ENCODE measurements around the gene NAGLU.
A peak's percentile ranks its signal among the peaks of the same experiment; 100 is the strongest.

Gene NAGLU

DNA sequence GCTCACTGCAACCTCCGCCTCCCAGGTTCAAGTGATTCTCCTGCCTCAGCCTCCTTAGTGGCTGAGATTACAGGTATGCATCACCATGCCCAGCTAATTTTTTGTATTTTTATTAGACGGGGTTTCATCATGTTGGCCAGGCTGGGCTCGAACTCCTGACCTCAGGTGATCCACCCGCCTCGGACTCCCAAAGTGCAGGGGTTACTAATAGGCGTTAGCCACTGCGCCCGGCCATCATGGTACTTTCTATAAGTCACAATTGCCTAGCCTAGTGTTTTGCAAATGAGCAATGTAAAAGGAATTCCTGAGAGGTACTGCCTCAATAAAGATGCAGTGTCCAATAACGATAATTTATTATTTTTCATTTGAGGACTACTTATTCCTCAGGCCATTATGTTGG, 55.4 kb downstream of the NAGLU start:
- ChIA-PET POLR2A (ENCODE audit: low non-redundant PET) (no interaction called here), CTCF (no interaction called here)
- DNase-seq (ENCODE audit: low spot score) = peak; percentile 15
- no peak for TF ChIP-seq CTCF (conservative IDR thresholded peaks at IDR 0.05; ENCODE audit: low read depth)
- 0 out of 2 replicates have a peak overlapping the region, but pooled peaks have one; percentile 22 for H3K27ac ChIP-seq
